ENCODE results near the gene APBB2.

APBB2 gene

DNA sequence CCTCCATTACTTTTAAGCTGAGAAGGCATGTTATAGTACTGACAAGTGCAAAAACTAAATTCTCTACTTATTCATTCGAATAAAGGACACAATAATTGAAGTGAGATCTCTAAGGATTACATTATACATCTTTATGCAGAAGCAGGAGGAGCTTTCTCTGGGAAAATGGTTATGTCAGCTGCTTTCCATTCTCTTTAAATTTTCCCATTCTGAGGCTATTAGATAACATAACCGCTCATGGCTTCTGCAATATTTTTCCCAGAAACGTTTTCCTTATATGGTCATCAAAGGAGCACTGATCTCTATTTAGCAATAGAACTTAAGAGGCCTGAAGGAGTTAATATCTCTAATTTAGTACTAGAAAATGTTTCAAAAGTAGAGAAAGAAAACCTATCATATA lies 243.0 kb downstream of the APBB2 start:
- no peak for DNase-seq (ENCODE audit: low read depth)

DNA sequence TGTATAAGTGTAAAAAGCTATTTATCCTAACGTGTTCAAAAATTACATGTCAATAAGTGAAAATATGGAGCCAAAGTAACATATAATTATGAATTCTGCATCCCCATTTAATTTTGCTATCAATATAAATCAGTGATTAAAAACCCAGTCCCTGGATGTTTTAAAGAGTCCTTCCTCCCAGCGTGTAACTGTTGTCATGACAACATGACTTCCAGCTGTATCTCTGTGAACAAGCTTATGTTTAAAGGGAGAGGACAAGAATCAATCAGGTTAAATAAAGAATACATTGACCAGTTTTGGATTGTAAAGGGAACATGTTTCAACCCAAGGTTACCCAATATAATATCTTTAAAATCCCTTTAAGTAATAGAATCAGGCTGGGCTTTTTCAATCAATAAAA lies 244.8 kb downstream of the APBB2 start:
- DNase-seq (ENCODE audit: low read depth), result no peak

DNA sequence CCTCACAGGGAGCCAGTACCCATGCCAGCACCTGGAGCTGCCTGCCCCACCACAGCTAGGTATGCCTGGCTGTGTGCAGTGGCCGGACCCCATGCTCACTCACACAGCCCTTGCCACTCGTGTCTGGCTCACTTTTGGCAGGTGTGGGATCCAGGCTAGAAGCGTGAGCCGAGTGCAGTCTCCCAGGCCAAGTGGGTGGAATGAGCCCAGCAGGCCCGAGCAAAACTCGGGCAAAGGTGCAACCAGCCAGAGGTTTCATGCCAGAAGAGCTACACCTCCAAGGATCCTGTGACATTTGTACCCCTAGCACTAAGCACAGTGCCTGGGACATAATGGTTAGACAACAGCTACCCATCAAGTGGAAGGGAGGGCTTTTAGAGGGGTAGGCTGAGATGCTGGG lies 246.8 kb downstream of the APBB2 start:
- DNase-seq (ENCODE audit: low read depth), result no peak

DNA sequence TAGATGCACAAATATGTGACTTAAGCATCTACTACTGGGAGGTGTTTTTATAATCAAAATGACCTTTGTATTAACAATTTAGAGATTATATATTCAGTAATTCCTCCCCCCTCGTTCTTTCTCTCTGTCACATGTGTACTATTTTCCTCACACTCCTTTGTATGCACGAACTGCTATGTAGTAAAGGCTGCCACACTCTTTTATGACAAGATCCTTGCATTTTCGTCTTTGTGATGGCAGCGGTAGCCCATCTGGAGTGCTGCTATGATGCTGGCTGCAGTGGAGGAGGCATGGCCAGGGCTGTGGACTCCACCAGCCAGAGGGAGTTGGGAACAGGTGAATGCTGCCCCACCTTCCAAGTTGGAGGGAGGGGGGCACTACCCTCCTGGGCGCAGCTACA lies 248.3 kb downstream of the APBB2 start:
- no peak for DNase-seq (ENCODE audit: low read depth)

DNA sequence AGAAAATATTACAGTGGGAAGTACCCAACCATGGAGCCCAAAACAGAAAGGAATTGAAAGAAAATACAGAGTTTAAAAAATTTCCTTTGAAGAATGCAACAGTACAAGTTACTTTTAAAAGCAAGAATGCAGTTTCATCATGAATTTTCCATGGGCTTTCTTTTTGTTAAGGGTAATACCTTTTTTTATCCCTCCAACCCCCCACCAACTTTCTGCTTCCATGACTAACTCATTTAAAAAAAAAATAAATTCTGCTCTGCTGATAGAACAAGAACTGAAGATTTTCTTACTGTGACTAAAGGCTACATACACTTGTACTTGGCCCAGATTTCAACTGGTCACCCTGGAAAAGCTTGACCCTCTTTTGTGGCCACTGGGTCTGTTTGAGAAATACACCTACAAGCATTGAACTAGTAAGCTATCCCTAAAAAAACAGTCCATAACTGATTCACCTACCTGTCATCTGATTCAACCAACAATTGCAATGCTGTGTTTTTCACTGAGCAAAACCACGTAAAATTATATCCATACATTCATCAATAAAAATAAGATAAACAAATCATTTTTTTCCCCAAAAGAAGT lies 250.4 kb downstream of the APBB2 start:
- DNase-seq (ENCODE audit: low read depth), result no peak

DNA sequence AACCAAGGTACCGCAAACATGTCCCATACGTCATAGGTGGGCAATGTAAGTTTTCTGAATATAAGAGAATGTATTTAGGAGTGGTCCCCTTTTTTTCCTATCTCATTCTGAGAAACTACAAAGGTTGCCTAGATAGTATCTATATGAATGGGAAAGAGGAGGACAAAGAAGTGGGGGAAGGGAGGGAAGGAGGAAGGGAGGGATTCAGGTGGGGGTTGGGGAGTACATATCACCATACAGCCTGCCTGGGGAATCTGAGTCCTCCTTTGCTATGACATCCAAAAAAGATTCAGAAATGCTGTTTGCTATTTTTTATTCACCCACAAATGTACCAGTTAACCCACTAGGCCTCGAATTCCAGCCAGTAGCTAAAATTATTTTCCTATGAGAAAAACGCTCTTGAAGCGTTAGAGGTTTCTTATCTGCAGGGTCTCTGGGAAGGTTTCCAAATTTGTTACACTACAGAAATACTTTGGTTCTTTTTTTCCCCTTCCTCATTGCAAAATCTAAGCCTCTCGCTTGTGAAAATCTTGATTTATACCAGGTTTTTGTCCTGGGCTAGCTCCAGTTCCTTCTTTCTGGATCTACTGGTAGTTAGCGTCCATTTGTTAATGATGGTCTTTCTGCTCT lies 251.7 kb downstream of the APBB2 start:
- DNase-seq (ENCODE audit: low read depth), result no peak

DNA sequence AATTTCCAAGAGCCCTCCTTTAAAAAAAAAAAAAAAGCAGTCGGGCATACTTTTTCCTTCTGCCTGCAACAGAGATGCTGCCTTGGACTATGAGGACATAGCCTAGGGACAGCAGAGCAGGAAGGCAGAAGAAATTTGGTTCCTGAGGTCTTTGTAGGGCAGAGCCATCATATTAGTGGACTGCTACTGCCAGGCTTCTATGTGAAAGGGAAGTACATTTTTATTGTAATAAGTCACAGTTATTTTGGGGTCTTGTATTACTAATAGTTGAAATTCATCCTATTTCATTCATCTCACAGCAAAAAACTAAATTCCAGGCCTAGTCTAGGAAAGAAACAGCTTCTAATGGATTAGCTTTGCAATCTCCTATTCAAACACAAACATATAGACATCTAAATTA lies 253.4 kb downstream of the APBB2 start:
- DNase-seq (ENCODE audit: low read depth), result no peak

DNA sequence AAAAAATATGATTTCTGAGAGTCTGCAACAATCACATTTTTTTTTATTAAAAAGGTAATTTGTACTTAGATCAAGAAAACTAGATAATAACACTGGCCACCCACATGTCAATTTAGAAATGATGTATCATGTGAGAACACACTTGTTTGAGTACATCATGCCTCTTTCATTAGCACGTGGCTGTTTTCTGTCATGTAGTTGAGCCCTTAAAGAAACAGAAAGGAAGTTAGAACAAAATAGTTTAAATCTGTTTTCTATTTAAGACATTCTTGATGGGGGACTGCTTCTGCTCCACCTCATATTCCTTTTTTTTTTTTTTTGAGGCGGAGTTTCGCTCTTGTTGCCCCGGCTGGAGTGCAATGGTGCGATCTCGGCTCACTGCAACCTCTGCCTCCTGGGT lies 257.1 kb downstream of the APBB2 start:
- no peak for DNase-seq (ENCODE audit: low read depth)

DNA sequence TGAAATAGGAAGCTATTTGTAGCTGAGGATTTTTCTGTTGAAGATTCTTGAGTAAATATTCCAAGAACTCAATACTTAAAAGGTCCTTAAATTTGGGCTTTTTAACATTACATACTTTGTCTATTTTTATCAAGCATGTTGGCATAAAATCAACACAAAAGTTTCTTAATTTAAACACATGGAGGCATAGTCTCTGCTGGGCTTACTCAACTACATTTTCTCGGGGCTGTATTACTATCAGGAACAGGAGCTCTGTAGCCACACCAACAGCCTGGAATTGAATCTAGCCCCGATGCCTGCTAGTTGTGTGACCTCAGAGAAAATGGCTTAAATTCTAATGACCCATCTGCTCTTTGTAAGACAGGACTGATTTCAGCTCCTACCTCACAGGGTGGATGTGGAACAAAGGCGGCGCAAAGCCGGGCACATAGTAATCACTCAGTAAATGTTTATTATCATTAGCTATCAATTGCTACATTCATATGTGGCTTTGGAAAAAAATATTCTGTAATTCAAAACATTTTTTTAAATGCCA lies 257.6 kb downstream of the APBB2 start:
- DNase-seq (ENCODE audit: low read depth), result no peak

DNA sequence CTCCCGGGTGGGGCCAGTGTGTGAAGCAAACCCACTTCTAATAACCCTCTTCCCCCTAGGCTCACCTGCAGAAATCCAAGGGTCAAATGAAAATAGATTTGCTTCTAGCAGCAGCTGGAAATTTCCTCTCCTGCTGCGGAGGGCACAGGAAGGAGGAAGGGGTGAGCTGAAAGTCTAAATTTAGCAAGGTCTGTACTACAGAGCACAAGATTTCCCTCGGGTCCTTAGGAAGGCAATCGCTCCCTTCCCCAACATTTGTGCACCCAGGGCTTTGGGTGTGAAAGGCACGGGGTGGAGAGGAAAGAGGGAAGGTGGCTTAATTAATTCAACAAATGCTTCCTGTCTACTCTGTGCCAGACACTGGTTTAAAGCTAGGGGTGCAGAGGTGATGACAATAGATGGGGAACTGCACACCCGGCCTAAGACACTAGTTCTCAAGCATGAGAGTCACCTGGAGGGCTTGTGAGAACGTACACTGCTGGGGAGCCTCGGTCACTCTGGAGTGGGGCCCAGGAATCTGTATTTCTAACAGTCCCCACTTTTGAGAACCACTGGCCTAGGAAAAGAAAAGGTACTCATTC lies 260.2 kb downstream of the APBB2 start:
- DNase-seq (ENCODE audit: low read depth), result no peak

DNA sequence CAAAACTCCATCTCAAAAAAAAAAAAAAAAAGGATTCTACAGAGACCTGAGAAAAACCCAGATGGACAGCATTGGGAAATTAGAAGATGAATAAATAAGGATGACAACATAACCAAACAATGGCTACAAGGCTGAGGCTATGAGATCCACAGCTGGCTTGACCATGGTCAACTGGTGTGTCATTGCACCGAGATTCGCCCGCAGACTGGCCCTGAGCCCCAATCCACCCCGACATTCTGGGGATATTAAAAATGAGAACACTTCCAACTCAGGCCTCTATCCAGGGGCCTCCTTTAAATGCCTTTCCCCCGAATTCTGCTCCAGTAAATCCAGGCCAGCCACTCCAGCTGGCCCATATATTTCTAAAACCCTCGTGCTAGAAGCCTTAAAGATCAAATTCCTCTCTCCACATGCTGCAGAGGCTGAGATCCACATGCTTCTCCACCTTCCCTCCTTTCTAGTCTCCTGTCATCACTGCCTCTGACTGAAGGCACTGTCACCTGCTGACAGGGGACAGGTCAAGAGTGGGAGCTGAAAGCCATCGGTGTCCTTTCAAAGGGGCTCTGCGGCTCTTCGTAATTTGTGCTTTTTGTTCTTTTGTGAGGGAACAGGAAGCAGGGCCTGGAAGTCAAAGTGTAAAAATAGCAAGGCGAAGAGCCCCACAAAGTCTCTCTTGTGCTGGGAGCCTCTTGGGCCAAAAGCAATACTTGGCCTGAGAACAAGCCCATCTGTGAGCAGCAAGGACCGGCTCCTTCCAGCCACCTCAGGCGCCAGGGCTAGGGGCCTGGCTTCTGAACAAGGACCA lies 260.9 kb downstream of the APBB2 start:
- no peak for DNase-seq (ENCODE audit: low read depth)

DNA sequence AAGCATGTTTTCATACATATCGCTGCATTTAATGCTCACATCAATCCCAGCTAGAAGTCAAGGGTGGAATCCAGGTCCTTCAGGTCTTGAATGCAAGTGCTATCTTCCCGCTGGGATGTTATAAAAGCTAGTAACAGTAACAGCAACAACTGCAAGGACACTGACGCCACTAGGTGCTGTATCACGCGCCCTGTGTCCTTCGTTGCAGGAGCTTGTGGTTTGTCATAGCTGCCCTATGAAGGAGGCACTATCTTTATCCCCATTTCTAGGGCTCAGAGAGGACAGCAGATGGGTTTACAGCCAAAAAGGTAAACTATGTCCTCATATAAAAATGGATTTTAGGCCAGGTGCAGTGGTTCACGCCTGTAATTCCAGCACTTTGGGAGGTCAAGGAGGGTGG lies 261.7 kb downstream of the APBB2 start:
- DNase-seq (ENCODE audit: low read depth), result no peak

DNA sequence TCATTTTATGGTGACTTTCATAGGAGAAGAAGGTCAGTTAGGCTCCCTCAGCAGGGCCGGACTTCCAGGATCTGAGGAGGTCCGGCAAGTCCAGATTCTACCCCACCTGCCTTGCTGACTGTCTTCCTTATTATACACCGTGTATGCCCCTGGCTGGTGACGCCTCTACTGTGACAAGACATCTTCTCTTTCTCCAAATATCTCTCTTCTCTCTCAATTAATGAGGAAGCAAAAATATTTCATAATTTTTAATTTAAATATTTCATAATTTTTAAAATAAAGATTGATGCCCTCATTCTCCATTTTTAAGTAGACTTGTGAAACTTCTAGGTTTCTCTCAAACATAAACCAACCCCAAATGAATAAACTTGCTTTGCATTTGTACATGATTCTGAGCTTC lies 262.1 kb downstream of the APBB2 start:
- no peak for DNase-seq (ENCODE audit: low read depth)

DNA sequence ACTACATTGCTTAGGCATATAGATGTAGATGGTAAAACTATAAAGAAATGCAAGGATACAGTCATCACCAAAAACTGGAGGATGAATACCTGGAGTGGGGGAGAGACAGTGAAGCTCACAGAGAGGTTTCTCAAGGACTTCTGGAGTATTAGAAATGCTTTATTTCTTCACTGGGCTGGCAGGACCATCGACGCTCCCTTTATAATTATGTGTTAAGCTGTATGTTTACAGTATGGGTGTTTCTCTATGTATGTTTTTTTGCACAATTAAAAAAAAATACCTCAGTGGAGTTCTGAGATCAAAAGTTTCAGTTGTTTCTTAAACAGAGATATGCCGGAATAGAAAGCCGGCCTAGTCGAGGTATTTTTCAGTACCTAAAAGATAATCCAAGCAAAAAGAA lies 263.3 kb downstream of the APBB2 start:
- DNase-seq (ENCODE audit: low read depth), result no peak

DNA sequence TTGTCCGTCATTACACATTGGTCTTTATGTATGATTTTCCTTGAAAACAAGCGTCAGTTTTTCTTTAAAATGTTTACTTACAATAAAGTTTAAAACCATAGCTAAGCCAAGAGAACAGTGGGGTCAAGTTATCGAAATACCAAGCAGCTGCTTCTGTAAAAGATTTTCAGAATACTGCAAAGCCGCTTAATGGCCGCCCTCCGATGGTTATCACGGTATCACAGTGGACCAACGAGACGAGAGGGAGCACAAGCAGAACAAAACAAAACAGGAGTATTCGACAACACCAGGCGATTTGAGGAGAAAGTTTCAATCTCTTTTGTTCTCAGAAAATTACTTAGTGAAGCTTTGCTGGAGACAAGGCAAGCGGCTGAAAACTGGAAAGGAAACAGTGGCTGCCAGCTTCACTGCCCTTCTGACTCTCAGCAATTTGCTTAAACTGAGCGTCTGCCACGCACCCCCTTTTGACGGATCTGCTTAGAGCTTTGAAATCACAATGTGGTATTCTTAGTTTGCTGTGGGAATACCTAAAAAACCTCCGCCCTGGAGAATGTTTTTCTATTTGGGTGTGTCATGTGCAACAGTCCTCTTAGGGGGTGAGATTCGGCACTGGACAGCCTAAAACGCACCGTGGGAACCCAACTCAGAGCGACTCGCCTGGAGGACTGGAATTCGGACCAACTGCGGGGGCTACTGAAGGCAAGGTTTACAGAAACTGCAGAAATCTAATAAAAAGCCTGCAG lies 264.8 kb downstream of the APBB2 start:
- DNase-seq (ENCODE audit: low read depth), result no peak

DNA sequence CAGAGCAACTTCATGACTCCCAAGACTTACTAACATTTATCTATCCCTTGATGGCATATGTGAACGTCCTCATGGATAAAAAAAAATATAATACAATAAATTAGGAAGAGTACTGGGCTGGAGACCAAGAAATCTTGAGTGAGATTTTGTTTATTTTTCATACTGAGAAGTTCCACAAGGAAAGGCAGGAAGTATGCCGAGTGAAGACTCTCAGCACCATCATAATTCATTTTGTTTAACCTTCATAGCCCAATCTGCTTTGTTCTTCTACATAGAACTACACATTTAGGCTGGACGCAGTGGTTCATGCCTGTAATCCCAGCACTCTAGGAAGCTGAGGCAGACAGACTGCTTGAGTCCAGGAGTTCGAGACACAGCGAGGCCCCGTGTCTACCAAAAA lies 266.3 kb downstream of the APBB2 start:
- DNase-seq (ENCODE audit: low read depth), result no peak

- DNase-seq (ENCODE audit: low read depth), result no peak
Measured at GRCh38 chr4:40946652-40947051, 267.7 kb downstream of the APBB2 start.

GRCh38 chr4:40940756-40941155 lies 273.6 kb downstream of the APBB2 start:
- DNase-seq (ENCODE audit: low read depth), result no peak

DNA sequence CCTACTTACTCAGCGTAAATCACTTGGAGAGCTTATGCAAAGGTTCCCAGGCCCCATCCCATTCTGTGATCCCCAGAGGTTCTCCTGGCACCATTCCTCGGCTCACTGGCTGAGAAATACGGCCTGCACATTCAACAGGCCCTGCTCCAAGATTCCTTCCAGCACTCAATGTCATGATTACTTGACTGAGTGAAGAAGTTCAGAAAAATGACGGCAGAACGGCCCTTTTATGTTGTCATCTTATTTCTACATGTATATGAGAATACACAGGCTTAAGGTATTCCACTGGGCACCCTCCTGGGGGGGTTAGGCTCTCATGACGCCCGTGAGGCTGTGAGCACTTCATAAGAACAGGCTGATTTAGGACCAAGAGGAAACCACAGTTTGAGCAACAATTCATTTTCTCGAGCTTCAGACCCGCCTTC lies 274.0 kb downstream of the APBB2 start:
- DNase-seq (ENCODE audit: low read depth), result no peak

DNA sequence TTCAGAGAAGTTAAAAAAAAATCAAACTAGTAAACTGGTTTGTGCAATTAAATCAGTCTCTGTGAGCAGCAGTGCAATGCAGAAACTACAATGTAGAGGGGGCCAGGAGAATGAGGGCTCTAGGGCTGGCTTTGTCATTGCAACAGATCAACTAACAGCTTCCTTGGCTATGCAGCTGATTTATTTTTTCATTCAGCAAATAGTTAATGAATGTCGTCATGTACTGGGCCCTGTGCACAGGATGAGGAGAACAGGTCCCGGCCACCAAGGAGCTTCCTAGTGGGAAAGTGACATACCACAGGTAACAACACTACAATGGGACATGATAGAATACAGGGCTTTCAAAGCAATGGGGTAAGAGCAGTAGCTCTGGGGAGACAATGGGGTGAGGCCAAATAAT lies 274.5 kb downstream of the APBB2 start:
- no peak for DNase-seq (ENCODE audit: low read depth)

GRCh38 chr4:40938337-40938736 lies 276.0 kb downstream of the APBB2 start:
- DNase-seq (ENCODE audit: low read depth), result no peak

- no peak for DNase-seq (ENCODE audit: low read depth)
Measured at GRCh38 chr4:40937140-40937725, 277.1 kb downstream of the APBB2 start.
